Astrocyte of the cerebellum (primary cell): ENCODE results near the gene TXNDC12.

Source experiments
- DNase-seq: peaks from one replicate; pipeline ENCODE4 v3.0.0-alpha.2; 2011; ENCODE audit warnings: low read depth
- H3K4me3 ChIP-seq: 2 replicates; pipeline ENCODE4 v1.5.1; 2011; ENCODE audit warnings: mild to moderate bottlenecking, low read depth, low read length, moderate library complexity
- in situ Hi-C: cut with HindIII; loops from 2 replicates; pipeline ENCODE4 v1.10.0; 2017; ENCODE audit warnings: low sequenced_read_pairs
- TF ChIP-seq, protein P1 (sequence below): IDR thresholded peaks from 2 replicates; pipeline ENCODE4 v1.5.1; 2012; ENCODE audit warnings: low read length, low read depth, moderate library complexity, mild to moderate bottlenecking; ENCODE audit errors: missing control alignments

The TXNDC12 gene

DNA sequence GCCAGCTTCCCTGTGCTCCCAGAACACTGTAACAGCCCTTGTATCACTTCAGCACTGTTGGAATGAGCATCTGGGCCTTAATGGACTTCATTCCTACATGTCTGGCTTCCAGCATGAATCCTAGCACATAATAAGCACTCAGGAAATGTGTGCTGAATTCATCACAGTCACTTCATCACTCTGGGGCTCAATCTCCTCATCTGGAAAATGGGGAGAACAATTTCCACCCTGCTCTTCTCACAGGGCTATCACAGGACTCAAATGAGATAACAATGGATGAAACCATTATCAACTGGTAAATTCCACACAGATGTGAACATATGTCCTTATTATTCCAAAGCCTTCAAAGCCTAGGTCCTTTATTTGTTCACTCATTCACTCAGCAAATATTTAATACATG, 76.9 kb downstream of the TXNDC12 start:
- no peak overlapping the region for H3K4me3 ChIP-seq
- in situ Hi-C loops = no loop called here
- TF ChIP-seq, protein P1, sequence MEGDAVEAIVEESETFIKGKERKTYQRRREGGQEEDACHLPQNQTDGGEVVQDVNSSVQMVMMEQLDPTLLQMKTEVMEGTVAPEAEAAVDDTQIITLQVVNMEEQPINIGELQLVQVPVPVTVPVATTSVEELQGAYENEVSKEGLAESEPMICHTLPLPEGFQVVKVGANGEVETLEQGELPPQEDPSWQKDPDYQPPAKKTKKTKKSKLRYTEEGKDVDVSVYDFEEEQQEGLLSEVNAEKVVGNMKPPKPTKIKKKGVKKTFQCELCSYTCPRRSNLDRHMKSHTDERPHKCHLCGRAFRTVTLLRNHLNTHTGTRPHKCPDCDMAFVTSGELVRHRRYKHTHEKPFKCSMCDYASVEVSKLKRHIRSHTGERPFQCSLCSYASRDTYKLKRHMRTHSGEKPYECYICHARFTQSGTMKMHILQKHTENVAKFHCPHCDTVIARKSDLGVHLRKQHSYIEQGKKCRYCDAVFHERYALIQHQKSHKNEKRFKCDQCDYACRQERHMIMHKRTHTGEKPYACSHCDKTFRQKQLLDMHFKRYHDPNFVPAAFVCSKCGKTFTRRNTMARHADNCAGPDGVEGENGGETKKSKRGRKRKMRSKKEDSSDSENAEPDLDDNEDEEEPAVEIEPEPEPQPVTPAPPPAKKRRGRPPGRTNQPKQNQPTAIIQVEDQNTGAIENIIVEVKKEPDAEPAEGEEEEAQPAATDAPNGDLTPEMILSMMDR = no peak
- DNase-seq = no peak

DNA sequence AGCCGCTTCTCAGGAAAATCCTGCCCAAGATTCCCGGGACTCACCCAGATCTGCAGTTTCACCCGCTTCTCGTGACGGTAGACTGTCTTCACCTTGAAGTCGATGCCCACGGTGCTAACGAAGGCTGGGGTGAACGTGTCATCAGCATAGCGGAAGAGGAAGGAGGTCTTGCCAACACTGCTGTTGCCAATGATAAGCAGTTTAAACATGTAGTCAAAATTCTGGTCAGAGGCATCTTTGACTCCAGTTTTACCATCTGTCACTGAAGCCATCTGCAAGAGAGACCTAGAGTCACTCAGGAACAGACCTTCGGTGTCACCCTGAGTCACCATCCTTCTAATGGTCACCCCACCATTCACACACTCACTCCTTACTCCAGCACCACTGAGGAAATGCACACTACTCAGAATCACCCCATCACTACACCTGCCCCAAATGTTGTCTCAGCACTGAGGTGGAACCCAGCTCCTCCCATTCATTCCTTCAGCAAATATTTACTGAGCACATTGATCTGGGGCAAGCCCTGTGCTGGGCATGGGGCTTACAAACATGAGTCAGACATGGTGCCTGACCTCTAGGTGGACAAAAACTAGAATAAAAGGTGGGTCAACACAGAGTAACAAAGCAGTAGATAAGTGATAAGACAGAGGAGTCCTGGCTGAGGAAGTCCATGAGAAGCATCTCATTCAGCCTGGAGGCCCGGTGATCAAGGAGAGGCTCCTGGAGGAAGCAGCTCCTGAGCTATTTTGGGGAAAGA, 78.0 kb downstream of the TXNDC12 start:
- TF ChIP-seq, protein P1 = no peak
- no peak overlapping the region for H3K4me3 ChIP-seq
- DNase-seq = no peak
- in situ Hi-C loops = no loop called here

DNA sequence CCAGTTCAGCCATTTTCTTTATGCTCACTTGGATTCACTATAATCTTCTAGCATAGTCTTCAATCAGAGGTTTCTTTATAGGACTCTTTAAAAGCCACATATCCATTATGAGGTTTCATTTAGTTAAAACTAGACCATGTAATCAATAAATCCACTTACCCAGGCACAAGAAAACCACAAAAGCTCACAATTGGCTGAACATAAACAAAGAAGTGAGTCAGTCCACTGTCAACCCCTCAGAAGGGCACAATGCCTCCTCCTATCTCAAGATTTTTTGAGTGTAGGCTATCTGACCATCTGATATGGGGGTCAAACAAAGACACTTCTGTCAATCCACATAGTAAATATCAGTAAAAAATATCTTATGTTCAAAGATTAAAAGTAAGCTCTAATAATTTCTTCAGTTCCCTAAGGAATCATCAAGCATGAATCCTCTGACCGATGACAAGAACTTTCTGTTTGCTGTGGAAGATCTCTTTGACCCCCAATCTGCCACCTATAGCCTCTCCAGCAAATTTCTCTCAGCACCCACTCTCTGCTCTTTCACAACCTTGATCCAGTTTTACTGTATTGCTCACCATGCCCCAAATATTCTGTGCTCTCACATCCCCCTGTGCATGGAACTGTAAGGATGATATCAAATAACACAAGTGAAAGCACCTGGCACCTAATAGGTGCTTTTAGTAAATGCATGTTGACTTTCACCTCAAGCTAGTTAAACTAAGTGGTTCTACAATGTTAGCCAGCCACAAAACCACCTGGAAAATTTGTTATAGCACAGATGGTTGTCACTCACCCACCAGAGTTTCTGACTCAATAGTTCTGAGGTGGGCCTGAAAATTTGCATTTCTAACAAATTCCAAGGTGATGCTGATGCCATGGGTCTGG, 81.2 kb downstream of the TXNDC12 start:
- no peak for DNase-seq
- TF ChIP-seq, protein P1 = no peak
- H3K4me3 ChIP-seq = no peak overlapping the region
- in situ Hi-C loops = no loop called here
